ENCODE measurements around the gene SMPX.

GRCh38 chrX:21756785-21757529, 959 bp downstream of the SMPX start:
- TF ChIP-seq CTCF (IDR thresholded peaks at IDR 0.05 in 4 of 5, conservative IDR thresholded peaks at IDR 0.05 in 1 of 5) (peak in 3 of 5 experiments; percentile 4 to 30 (median 17)), POLR2A (IDR thresholded peaks at IDR 0.05) (peak; percentile 36 to 71)
